ENCODE data around the gene DIP2C.

The DIP2C gene

DNA sequence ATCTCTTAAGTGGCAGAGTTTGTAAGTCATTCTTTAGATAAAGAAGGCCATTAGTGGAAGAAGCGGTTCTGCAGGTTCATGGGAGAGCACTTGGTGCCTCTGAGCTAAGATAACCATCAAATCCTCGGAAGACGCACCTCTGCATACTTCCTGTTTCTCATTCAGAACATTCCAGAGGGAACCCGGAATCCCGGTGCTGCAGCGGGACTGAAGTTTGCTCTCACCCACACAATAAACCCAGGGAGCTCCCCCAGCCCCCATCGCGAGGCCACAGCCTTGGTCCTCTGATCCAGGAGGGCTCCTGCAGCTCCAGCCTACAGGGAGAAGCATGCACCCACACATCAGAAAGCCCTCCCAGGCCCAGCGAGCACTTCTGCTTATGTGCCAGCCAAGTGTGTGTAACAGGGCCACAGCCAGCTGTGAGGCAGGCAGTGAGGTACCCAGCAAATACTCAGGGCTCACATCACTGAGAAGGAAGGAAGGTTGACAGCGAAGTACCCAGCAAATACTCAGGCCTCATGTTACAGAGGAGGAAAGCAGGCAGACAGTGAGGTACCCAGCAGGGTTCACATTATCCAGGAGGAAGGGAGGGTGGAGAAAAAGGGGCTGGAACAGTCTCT lies 142.4 kb downstream of the DIP2C start:
- Histone ChIP-seq H3F3A (ENCODE audit: low read depth) (no peaks in the 10 kb centered on the region), H3K4me2 (ENCODE audit: low read depth, low read length, poor library complexity, severe bottlenecking) (no peak overlapping the region), H3K4me3 (ENCODE audit: low read length, poor library complexity, severe bottlenecking) (no peak overlapping the region), H3K79me2 (ENCODE audit: insufficient read depth, low read length) (no peaks in the 10 kb centered on the region), H2AFZ (ENCODE audit: low read length) (no peak overlapping the region), H3K4me1 (ENCODE audit: insufficient read depth, low read length, poor library complexity, severe bottlenecking) (no peaks in the 10 kb centered on the region), H3K9ac (ENCODE audit: low read depth, low read length, poor library complexity, severe bottlenecking) (no peak overlapping the region), H4K20me1 (ENCODE audit: insufficient read depth, low read length, poor library complexity, severe bottlenecking) (no peaks in the 10 kb centered on the region), H3K9me3 (ENCODE audit: insufficient read depth, low read depth, low read length) (no peaks in the 10 kb centered on the region), H3K9me2 (replicated peaks; ENCODE audit: low read depth, low read length) (no peaks in the 10 kb centered on the region), H3K36me3 (ENCODE audit: insufficient read depth, low read length) (no peaks in the 10 kb centered on the region), H3K27me3 (ENCODE audit: insufficient read depth, low read length, poor library complexity, severe bottlenecking) (no peaks in the 10 kb centered on the region)
- TF ChIP-seq, protein P1, sequence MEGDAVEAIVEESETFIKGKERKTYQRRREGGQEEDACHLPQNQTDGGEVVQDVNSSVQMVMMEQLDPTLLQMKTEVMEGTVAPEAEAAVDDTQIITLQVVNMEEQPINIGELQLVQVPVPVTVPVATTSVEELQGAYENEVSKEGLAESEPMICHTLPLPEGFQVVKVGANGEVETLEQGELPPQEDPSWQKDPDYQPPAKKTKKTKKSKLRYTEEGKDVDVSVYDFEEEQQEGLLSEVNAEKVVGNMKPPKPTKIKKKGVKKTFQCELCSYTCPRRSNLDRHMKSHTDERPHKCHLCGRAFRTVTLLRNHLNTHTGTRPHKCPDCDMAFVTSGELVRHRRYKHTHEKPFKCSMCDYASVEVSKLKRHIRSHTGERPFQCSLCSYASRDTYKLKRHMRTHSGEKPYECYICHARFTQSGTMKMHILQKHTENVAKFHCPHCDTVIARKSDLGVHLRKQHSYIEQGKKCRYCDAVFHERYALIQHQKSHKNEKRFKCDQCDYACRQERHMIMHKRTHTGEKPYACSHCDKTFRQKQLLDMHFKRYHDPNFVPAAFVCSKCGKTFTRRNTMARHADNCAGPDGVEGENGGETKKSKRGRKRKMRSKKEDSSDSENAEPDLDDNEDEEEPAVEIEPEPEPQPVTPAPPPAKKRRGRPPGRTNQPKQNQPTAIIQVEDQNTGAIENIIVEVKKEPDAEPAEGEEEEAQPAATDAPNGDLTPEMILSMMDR (conservative IDR thresholded peaks at IDR 0.05; ENCODE audit: low read length): no peak
- no peak for TF ChIP-seq EZH2phosphoT487 (IDR thresholded peaks at IDR 0.05; ENCODE audit: borderline replicate concordance)

DNA sequence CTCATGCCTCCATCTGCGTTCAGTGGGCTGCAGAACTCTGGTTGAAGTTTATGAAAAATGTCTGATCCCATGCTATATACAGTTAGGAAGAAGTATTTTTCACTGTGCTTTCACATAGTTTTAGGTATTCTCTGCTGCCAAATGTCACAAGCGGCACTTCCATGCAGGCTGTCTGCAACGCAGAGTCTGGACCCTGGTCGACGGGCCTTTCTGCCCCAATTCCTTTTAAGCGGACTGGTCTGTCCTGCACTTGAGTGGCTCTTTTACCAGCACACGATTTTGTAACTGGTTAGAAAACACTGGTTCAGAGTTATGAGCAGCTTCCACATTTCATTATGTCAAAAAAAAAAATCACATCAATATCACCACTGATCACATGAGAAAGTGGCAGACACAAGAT lies 143.0 kb downstream of the DIP2C start:
- Histone ChIP-seq H4K20me1 (ENCODE audit: insufficient read depth, low read length, poor library complexity, severe bottlenecking) (no peaks in the 10 kb centered on the region), H3K27me3 (ENCODE audit: insufficient read depth, low read length, poor library complexity, severe bottlenecking) (no peaks in the 10 kb centered on the region), H3K9ac (ENCODE audit: low read depth, low read length, poor library complexity, severe bottlenecking) (no peak overlapping the region), H2AFZ (ENCODE audit: low read length) (no peak overlapping the region), H3K79me2 (ENCODE audit: insufficient read depth, low read length) (no peaks in the 10 kb centered on the region), H3K9me2 (replicated peaks; ENCODE audit: low read depth, low read length) (no peaks in the 10 kb centered on the region), H3K4me2 (ENCODE audit: low read depth, low read length, poor library complexity, severe bottlenecking) (no peak overlapping the region), H3K4me1 (ENCODE audit: insufficient read depth, low read length, poor library complexity, severe bottlenecking) (no peaks in the 10 kb centered on the region), H3F3A (ENCODE audit: low read depth) (no peaks in the 10 kb centered on the region), H3K4me3 (ENCODE audit: low read length, poor library complexity, severe bottlenecking) (no peak overlapping the region), H3K9me3 (ENCODE audit: insufficient read depth, low read depth, low read length) (no peaks in the 10 kb centered on the region), H3K36me3 (ENCODE audit: insufficient read depth, low read length) (no peaks in the 10 kb centered on the region)
- no peak for TF ChIP-seq EZH2phosphoT487 (IDR thresholded peaks at IDR 0.05; ENCODE audit: borderline replicate concordance)
- TF ChIP-seq, protein P1 (conservative IDR thresholded peaks at IDR 0.05; ENCODE audit: low read length): no peak

GRCh38 chr10:543862-544822 lies 145.3 kb downstream of the DIP2C start:
- Histone ChIP-seq H3K79me2 (ENCODE audit: insufficient read depth, low read length) (no peaks in the 10 kb centered on the region), H3K4me2 (ENCODE audit: low read depth, low read length, poor library complexity, severe bottlenecking) (no peak overlapping the region), H3K4me3 (ENCODE audit: low read length, poor library complexity, severe bottlenecking) (no peak overlapping the region), H3K9ac (ENCODE audit: low read depth, low read length, poor library complexity, severe bottlenecking) (no peak overlapping the region), H4K20me1 (ENCODE audit: insufficient read depth, low read length, poor library complexity, severe bottlenecking) (no peaks in the 10 kb centered on the region), H3K9me3 (ENCODE audit: insufficient read depth, low read depth, low read length) (no peaks in the 10 kb centered on the region), H3F3A (ENCODE audit: low read depth) (no peaks in the 10 kb centered on the region), H3K9me2 (replicated peaks; ENCODE audit: low read depth, low read length) (no peaks in the 10 kb centered on the region), H3K4me1 (ENCODE audit: insufficient read depth, low read length, poor library complexity, severe bottlenecking) (no peaks in the 10 kb centered on the region), H3K27me3 (ENCODE audit: insufficient read depth, low read length, poor library complexity, severe bottlenecking) (peaks cover 11% of the 10 kb centered on the region), H3K36me3 (ENCODE audit: insufficient read depth, low read length) (no peaks in the 10 kb centered on the region), H2AFZ (ENCODE audit: low read length) (no peak overlapping the region)
- TF ChIP-seq, protein P1 (conservative IDR thresholded peaks at IDR 0.05; ENCODE audit: low read length): no peak
- no peak for TF ChIP-seq EZH2phosphoT487 (IDR thresholded peaks at IDR 0.05; ENCODE audit: borderline replicate concordance)

Measured in Loucy (cell line).